HL-60 (cell line): Measurements from ENCODE around the gene GNPTG.

Experiments used
- DNase-seq, 2 experiments: peaks; one replicate each; pipeline ENCODE4 v3.0.0-alpha.2; 2010 to 2020; ENCODE audit warnings: low read depth in 1 of 2, low spot score in 1 of 2
- H3K27ac ChIP-seq: fragments of 250-450 bp; sonication (Bioruptor Pico); replicated peaks from 2 replicates; pipeline ENCODE4 v1.5.1; 2020; ENCODE audit warnings: mild to moderate bottlenecking, moderate library complexity
- H3K27me3 ChIP-seq: fragments of 250-450 bp; sonication (Bioruptor Pico); 2 replicates; pipeline ENCODE4 v1.5.1; 2021; ENCODE audit warnings: mild to moderate bottlenecking, moderate library complexity; ENCODE audit not compliant: insufficient read depth, poor library complexity, severe bottlenecking
- H3K4me3 ChIP-seq: replicated peaks from 2 replicates; pipeline ENCODE4 v1.5.1; 2011; ENCODE audit warnings: mild to moderate bottlenecking, control low read depth, low read length; ENCODE audit not compliant: insufficient read depth
- CTCF ChIP-seq: IDR thresholded peaks from one replicate; pipeline ENCODE4 v1.5.1; 2011; ENCODE audit warnings: low read length, control low read depth, inconsistent platforms; ENCODE audit not compliant: insufficient read depth
- GABPA ChIP-seq: IDR thresholded peaks from 2 replicates; pipeline ENCODE4 v1.6.1; 2012; ENCODE audit warnings: low read depth
- POLR2AphosphoS5 ChIP-seq: IDR thresholded peaks from 2 replicates; pipeline ENCODE4 v1.6.1; 2012; ENCODE audit warnings: low read depth
- REST ChIP-seq: IDR thresholded peaks from 2 replicates; pipeline ENCODE4 v1.6.1; 2012; ENCODE audit warnings: low read depth; ENCODE audit not compliant: insufficient replicate concordance
- SPI1 ChIP-seq: IDR thresholded peaks from 2 replicates; pipeline ENCODE4 v1.6.1; 2012; ENCODE audit warnings: low read depth, mild to moderate bottlenecking, borderline replicate concordance

GNPTG gene

GRCh38 chr16:1345651-1346421, 5.9 kb upstream of the GNPTG start:
- TF ChIP-seq GABPA (no peak), REST (no peak)
- H3K4me3 ChIP-seq = no peak overlapping the region
- DNase-seq = no peak
- no peak overlapping the region for H3K27ac ChIP-seq
- peaks cover 4% of the 10 kb centered on the region for H3K27me3 ChIP-seq

DNA sequence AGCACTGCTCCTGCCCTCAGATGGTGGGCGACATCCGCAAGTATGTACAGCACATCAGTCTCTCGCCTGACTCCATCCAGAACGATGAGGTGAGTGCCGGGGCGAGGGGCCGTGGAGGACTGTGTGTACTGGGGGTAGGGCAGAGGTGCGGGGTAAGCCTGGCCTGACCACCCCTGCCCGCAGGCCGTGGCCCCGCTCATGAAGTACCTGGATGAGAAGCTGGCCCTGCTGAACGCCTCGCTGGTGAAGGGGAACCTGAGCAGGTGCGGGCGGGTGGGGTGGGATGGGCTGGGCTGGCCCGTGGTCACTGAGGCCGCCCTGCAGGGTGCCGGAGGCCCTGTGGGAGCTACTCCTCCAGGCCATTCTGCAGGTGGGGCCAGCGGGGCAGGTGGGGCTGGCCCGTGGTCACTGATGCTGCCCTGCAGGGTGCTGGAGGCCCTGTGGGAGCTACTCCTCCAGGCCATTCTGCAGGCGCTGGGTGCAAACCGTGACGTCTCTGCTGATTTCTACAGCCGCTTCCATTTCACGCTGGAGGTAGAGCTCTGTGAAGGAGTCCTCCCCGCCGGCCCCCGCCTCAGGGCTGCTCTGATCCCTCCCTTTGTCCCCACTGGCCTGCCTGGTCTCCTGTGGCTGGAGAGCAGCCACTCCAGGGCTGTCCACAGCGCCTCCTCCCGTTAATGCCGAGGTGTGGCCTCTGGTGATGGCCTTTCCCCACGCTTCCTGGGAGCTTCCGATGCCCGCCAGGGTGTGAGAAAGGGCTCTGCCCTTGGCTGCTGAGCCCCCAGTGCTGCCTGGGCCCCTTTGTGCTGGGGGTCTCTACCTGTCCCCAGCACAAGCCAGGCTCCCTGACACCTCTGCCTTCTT, 5.1 kb upstream of the GNPTG start:
- Histone ChIP-seq H3K4me3 (no peak overlapping the region), H3K27me3 (peaks cover 4% of the 10 kb centered on the region), H3K27ac (no peak overlapping the region)
- DNase-seq = no peak
- TF ChIP-seq REST = no peak

GRCh38 chr16:1347286-1347855, 4.4 kb upstream of the GNPTG start:
- Histone ChIP-seq H3K4me3 (no peak overlapping the region), H3K27ac (no peak overlapping the region), H3K27me3 (peaks cover 4% of the 10 kb centered on the region)
- no peak for DNase-seq
- no peak for TF ChIP-seq REST
- TF ChIP-seq POLR2AphosphoS5 = no peak
- TF ChIP-seq GABPA = no peak
- TF ChIP-seq CTCF = no peak
- no peak for TF ChIP-seq SPI1

DNA sequence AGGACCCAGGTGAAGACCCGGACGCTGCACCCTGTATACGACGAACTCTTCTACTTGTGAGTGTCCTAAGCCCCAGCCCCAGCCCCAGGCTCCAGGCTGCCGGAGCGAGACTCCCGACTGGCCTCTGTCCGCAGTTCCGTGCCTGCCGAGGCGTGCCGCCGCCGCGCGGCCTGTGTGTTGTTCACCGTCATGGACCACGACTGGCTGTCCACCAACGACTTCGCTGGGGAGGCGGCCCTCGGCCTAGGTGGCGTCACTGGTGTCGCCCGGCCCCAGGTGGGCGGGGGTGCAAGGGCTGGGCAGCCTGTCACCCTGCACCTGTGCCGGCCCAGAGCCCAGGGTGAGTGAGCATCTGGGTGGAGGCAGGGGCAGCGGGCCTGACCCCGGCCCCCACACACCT, 3.8 kb upstream of the GNPTG start:
- TF ChIP-seq GABPA (no peak), CTCF (no peak), REST (no peak), SPI1 (no peak), POLR2AphosphoS5 (no peak)
- Histone ChIP-seq H3K4me3 (no peak overlapping the region), H3K27ac (no peak overlapping the region), H3K27me3 (peaks cover 4% of the 10 kb centered on the region)
- DNase-seq = no peak
